ENCODE measurements around the gene STARD13. TPM values are rescaled to one million over a fixed set of nuclear protein-coding genes. Genes with fewer than 3 reads are reported as not detected.

Gene STARD13
- total RNA-seq, 2 donors from 2014 or later, result 27.4 to 31.1 TPM

DNA sequence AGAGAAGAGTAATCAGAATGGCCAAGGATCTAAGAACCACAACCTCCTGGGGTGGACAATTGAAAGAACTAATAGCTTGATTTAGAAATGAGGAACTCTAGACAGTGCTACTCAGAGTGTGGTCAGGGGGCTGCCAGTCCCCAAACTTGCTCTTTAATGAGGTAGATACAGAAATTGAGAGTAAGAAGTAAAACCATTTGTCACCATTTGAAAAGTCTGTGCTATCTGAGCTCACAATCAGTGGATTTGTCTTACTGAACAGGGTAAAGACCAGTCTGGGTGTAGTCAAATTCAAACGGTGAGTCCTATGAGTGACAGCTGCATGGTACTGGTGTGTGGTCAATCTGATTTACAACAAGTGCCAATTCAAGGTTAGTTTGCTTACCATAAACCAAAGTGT is 150.5 kb downstream of the STARD13 start:
- H3K4me1 ChIP-seq (replicated peaks), result no peaks in the 10 kb centered on the region
- TF ChIP-seq POLR2A (IDR thresholded peaks at IDR 0.05) (no peak), POLR2AphosphoS5 (IDR thresholded peaks at IDR 0.05) (no peak), CTCF (IDR thresholded peaks at IDR 0.05) (no peak)
- WGBS, result 67% methylated on average over 1 of the region's 1 CpG
- H3K27ac ChIP-seq, result no peak overlapping the region
- H3K9me3 ChIP-seq, result no peaks in the 10 kb centered on the region
- DNase-seq (ENCODE audit: low spot score), result no peak
- H3K36me3 ChIP-seq, result no peaks in the 10 kb centered on the region
- intact Hi-C loops (cut with DNase I), result no loop called here
- no peaks in the 10 kb centered on the region for H3K27me3 ChIP-seq (replicated peaks; ENCODE audit: insufficient read depth)
- no peak overlapping the region for H3K4me3 ChIP-seq

DNA sequence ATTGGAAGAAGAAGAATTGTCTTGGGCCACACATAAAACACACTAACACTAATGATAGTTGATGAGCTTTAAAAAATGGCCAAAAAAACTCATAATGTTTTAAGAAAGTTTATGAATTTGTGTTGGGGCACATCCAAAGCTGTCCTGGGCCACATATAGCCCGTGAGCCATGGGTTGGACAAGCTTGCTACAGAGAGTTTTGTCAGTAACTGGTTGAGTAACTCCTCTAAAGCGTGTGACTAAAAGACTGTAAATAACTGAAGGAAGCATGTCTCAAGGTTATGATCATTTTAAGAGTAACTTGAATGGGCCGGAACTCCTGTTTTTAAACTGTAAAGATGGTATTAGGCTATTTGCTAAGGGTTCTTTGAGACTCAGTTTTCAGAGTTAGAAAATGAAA is 151.3 kb downstream of the STARD13 start:
- no peak for DNase-seq (ENCODE audit: low spot score)
- Histone ChIP-seq H3K36me3 (peaks cover 0 to 4% of the 10 kb centered on the region in 2 donors), H3K4me3 (no peak overlapping the region), H3K4me1 (replicated peaks) (no peaks in the 10 kb centered on the region), H3K9me3 (no peaks in the 10 kb centered on the region), H3K27me3 (replicated peaks; ENCODE audit: insufficient read depth) (no peaks in the 10 kb centered on the region), H3K27ac (no peak overlapping the region)
- intact Hi-C loops (cut with DNase I), result no loop called here
- TF ChIP-seq CTCF (IDR thresholded peaks at IDR 0.05), result no peak
- TF ChIP-seq POLR2A (IDR thresholded peaks at IDR 0.05), result no peak
- TF ChIP-seq POLR2AphosphoS5 (IDR thresholded peaks at IDR 0.05), result no peak
- WGBS, result 74% methylated on average over 3 of the region's 3 CpGs

- TF ChIP-seq CTCF (IDR thresholded peaks at IDR 0.05) (no peak), POLR2A (IDR thresholded peaks at IDR 0.05) (no peak), POLR2AphosphoS5 (IDR thresholded peaks at IDR 0.05) (no peak)
- Histone ChIP-seq H3K4me3 (no peak overlapping the region), H3K4me1 (replicated peaks) (no peaks in the 10 kb centered on the region), H3K27ac (no peak overlapping the region), H3K9me3 (no peaks in the 10 kb centered on the region), H3K27me3 (replicated peaks; ENCODE audit: insufficient read depth) (no peaks in the 10 kb centered on the region), H3K36me3 (peaks cover 0 to 4% of the 10 kb centered on the region in 2 donors)
- intact Hi-C loops (cut with DNase I), result no loop called here
- no peak for DNase-seq (ENCODE audit: low spot score)
- WGBS, result 76% methylated on average over 1 of the region's 1 CpG
Observed at GRCh38 chr13:33132644-33133440, 152.7 kb downstream of the STARD13 start.

GRCh38 chr13:33129886-33130285 is 155.7 kb downstream of the STARD13 start:
- peaks cover 4% of the 10 kb centered on the region for H3K4me1 ChIP-seq (replicated peaks)
- peaks cover 0 to 4% of the 10 kb centered on the region in 2 donors for H3K36me3 ChIP-seq
- intact Hi-C loops (cut with DNase I), result no loop called here
- DNase-seq (ENCODE audit: low spot score), result no peak
- no peak overlapping the region for H3K27ac ChIP-seq
- no peak overlapping the region for H3K4me3 ChIP-seq
- WGBS, result 96% methylated on average over 20 of the region's 20 CpGs
- no peaks in the 10 kb centered on the region for H3K9me3 ChIP-seq
- H3K27me3 ChIP-seq (replicated peaks; ENCODE audit: insufficient read depth), result no peaks in the 10 kb centered on the region
- TF ChIP-seq CTCF (IDR thresholded peaks at IDR 0.05), result no peak
- no peak for TF ChIP-seq POLR2A (IDR thresholded peaks at IDR 0.05)
- TF ChIP-seq POLR2AphosphoS5 (IDR thresholded peaks at IDR 0.05), result no peak
